K562 (cell line): ENCODE results near the gene SOAT2. TPM values are rescaled to one million over a fixed set of nuclear protein-coding genes. Genes with fewer than 3 reads are reported as not detected.

ENCODE experiments used
- ATAC-seq: fragments of 200-7000 bp; cut with Tn5 transposase; 3 replicates; pipeline ENCODE4 v1.9.1; 2020; ENCODE audit warnings: moderate library complexity
- BruUV-seq: library from RNA; stranded (reverse); fragments of 400-500 nt; replicated peaks from 2 replicates; lab custom pipeline; 2021; lab: Mats Ljungman, UMichigan
- CTCF ChIA-PET: fragments of 300-600 bp; formaldehyde crosslinking; extraction: SDS; loops from one replicate; lab custom pipeline; 2021; ENCODE audit warnings: low intra/inter-chr PET ratio; lab: Yijun Ruan, JAX
- POLR2A ChIA-PET: fragments of 300-600, 350-650 bp; sonication (Branson Sonifier 250); formaldehyde crosslinking; extraction: SDS; loops from one replicate; lab custom pipeline; 2021; ENCODE audit warnings: antibody characterized with exemption, inconsistent platforms; lab: Yijun Ruan, JAX
- DNase-seq, 4 experiments: peaks; one replicate each; pipeline versions ENCODE4 v3.0.0 to v3.0.0-alpha.2; 2011 to 2018; ENCODE audit warnings: low spot score in 3 of 4, mixed read lengths in 3 of 4; ENCODE audit errors: extremely low read depth in 1 of 4
- FAIRE-seq: peaks from 2 replicates; lab custom pipeline; 2011; peaks lifted over from hg19 to GRCh38; lab: Jason Lieb, UNC
- H2AFZ ChIP-seq: 2 replicates; pipeline ENCODE4 v1.6.0; 2011; ENCODE audit warnings: low read depth, low read length, control low read depth, inconsistent platforms
- H3K27ac ChIP-seq: fragments of 200-600 bp; 3 replicates; pipeline ENCODE4 v1.8.0; 2011; ENCODE audit warnings: low read depth, mild to moderate bottlenecking, control low read depth, inconsistent platforms, low read length, moderate library complexity, mixed read lengths; ENCODE audit errors: extremely low read depth
- H3K27me3 ChIP-seq, 2 experiments: fragments of 300-600 bp in 1 of 2; 2 replicates in 1 of 2; 3 replicates in 1 of 2; pipeline versions ENCODE4 v1.6.0 to v1.8.0; 2011; ENCODE audit warnings: inconsistent platforms in 2 of 2, low read length in 2 of 2, mild to moderate bottlenecking in 1 of 2, mixed read lengths in 1 of 2, moderate library complexity in 1 of 2; ENCODE audit not compliant: control insufficient read depth in 2 of 2, insufficient read depth in 2 of 2
- H3K36me3 ChIP-seq: fragments of 300-600 bp; 3 replicates; pipeline ENCODE4 v1.8.0; 2011; ENCODE audit warnings: mild to moderate bottlenecking, low read length, inconsistent platforms; ENCODE audit not compliant: control insufficient read depth, insufficient read depth
- H3K4me1 ChIP-seq, 2 experiments: fragments of 200-600 bp in 1 of 2; replicated peaks in 1 of 2; 2 replicates in 1 of 2; 3 replicates in 1 of 2; pipeline versions ENCODE4 v1.5.1 to v1.8.0; 2011; ENCODE audit warnings: inconsistent platforms in 2 of 2, low read length in 2 of 2, mild to moderate bottlenecking in 1 of 2, mixed read lengths in 1 of 2, moderate library complexity in 1 of 2; ENCODE audit not compliant: control insufficient read depth in 2 of 2, insufficient read depth in 2 of 2
- H3K4me2 ChIP-seq: 2 replicates; pipeline ENCODE4 v1.6.1; 2011; ENCODE audit warnings: low read length, control low read depth, inconsistent platforms, mixed read lengths; ENCODE audit not compliant: insufficient read depth
- H3K4me3 ChIP-seq: fragments of 200-600 bp; sonication (generic), shearing (Covaris generic); 2 replicates; pipeline ENCODE4 v1.5.1; 2016; ENCODE audit warnings: control low read depth, inconsistent platforms
- H3K79me2 ChIP-seq: fragments of 200-600 bp; 3 replicates; pipeline ENCODE4 v1.8.0; 2011; ENCODE audit warnings: low read length, inconsistent platforms; ENCODE audit not compliant: control insufficient read depth, insufficient read depth
- H3K9ac ChIP-seq, 2 experiments: 2 replicates each; pipeline versions ENCODE4 v1.6.0 to v1.6.1; 2011; ENCODE audit warnings: low read depth in 2 of 2, low read length in 2 of 2, control low read depth in 1 of 2, inconsistent platforms in 1 of 2, mild to moderate bottlenecking in 1 of 2, mixed read lengths in 1 of 2; ENCODE audit not compliant: insufficient read depth in 1 of 2
- H3K9me1 ChIP-seq: one replicate; pipeline ENCODE4 v1.6.0; 2011; ENCODE audit warnings: inconsistent platforms, mild to moderate bottlenecking, low read length, moderate library complexity; ENCODE audit not compliant: control insufficient read depth, insufficient read depth
- H3K9me3 ChIP-seq: replicated peaks from 2 replicates; pipeline ENCODE4 v1.5.1; 2011; ENCODE audit warnings: low read depth, low read length, inconsistent platforms; ENCODE audit not compliant: control insufficient read depth, insufficient read depth
- H4K20me1 ChIP-seq: replicated peaks from 2 replicates; pipeline ENCODE4 v1.6.1; 2011; ENCODE audit warnings: low read length, inconsistent platforms, mixed read lengths; ENCODE audit not compliant: control insufficient read depth, insufficient read depth
- ATF3 ChIP-seq, 2 experiments: fragments of 450-650 bp in 1 of 2; sonication (generic) in 1 of 2; formaldehyde crosslinking in 1 of 2; IDR thresholded peaks in 1 of 2; conservative IDR thresholded peaks in 1 of 2; 2 replicates each; pipeline versions ENCODE4 v1.6.1 to v1.8.1; 2016 to 2023; ENCODE audit warnings: mild to moderate bottlenecking in 2 of 2, moderate library complexity in 2 of 2, inconsistent platforms in 1 of 2, missing genetic modification reagents in 1 of 2
- ATF6 ChIP-seq: sonication (generic); formaldehyde crosslinking; IDR thresholded peaks from 2 replicates; pipeline ENCODE4 v1.4.0; 2020; ENCODE audit warnings: mild to moderate bottlenecking, missing genetic modification reagents
- WGBS: fragments of 100-300 bp; shearing (Covaris generic); methylation state at CpG from one replicate; pipeline ENCODE4 v1.1.6; 2016; ENCODE audit warnings: low coverage, mixed read lengths; ENCODE audit not compliant: insufficient coverage; ENCODE audit errors: missing lambda C conversion rate; 5-methylcytosine and 5-hydroxymethylcytosine counted together
- in situ Hi-C: fragments of 300-500 bp; cut with MboI; formaldehyde crosslinking; loops from 4 replicates; pipeline ENCODE4 v1.15.0; 2018; ENCODE audit warnings: inconsistent platforms, mixed read lengths
- intact Hi-C: fragments of 100-400 bp; cut with micrococcal nuclease; formaldehyde crosslinking; loops from 2 replicates; pipeline ENCODE4 v1.14.2; 2022
- polyA plus RNA-seq, 8 experiments: library from polyadenylated mRNA; depleted of rRNA in 4 of 8; stranded (reverse) in 5 of 8; unstranded in 3 of 8; fragments of >200 nt; fragmentation: Nextera tagmentation in 2 of 8; fragmentation: Illumina TruSeq in 1 of 8; extraction: Ambion mirVana in 2 of 8; extraction: Trizol in 1 of 8; gene quantifications; 2 replicates each; pipeline versions ENCODE4 v1.2.1 to v1.2.3, GENCODE V29; 2011 to 2014; ENCODE audit warnings: inconsistent platforms in 1 of 8, missing spikeins in 1 of 8
- total RNA-seq, 7 experiments: library from RNA; depleted of rRNA in 6 of 7; stranded (reverse); fragments of >200 nt in 6 of 7; fragmentation: Illumina TruSeq in 2 of 7; extraction: Trizol in 2 of 7; gene quantifications; 2 replicates each; pipeline versions ENCODE4 v1.2.1 to v1.2.3, GENCODE V29; 2011 to 2021; ENCODE audit warnings: low replicate concordance in 1 of 7

Gene SOAT2
- total and polyA plus RNA-seq, 9 of the 15 experiments (the other 6 are each of a cell fraction or from before 2014, with no cell fraction given) = 0.04 TPM; not detected in 8

GRCh38 chr12:53123578-53124351 lies 20.5 kb downstream of the SOAT2 start:
- H3K9me1 ChIP-seq = no peaks in the 10 kb centered on the region
- 51% methylated on average over 16 of the region's 16 CpGs for WGBS
- TF ChIP-seq ATF6 (CRISPR knock-in tag) (no peak), ATF3 (IDR thresholded peaks at IDR 0.05) (peak; percentile 67), ATF3 (CRISPR knock-in tag; conservative IDR thresholded peaks at IDR 0.05) (no peak)
- TF ChIP-seq, all 486 proteins: peak for 1
- intact Hi-C loops = no loop called here
- Histone ChIP-seq H3K9me3 (no peaks in the 10 kb centered on the region), H4K20me1 (no peaks in the 10 kb centered on the region), H3K4me1 (peaks cover 0 to 9% of the 10 kb centered on the region in 2 experiments; a peak in 3 of 5 replicates), H3K79me2 (no peaks in the 10 kb centered on the region), H3K4me2 (no peak overlapping the region), H2AFZ (no peak overlapping the region), H3K27ac (no peak overlapping the region), H3K4me3 (no peak overlapping the region), H3K27me3 (peaks cover 4 to 7% of the 10 kb centered on the region in 2 experiments), H3K9ac (no peak overlapping the region), H3K36me3 (no peaks in the 10 kb centered on the region)
- FAIRE-seq (no peak), DNase-seq (no peak), ATAC-seq (no peak)
- BruUV-seq = no TSS peak
- CTCF ChIA-PET = no interaction called here
- in situ Hi-C loops = no loop called here
- POLR2A ChIA-PET = no interaction called here
